22Rv1 (cell line): ENCODE measurements around the gene ODAD2.

Source experiments
- CTCF ChIP-seq: fragments of 450-650 bp; IDR thresholded peaks from 2 replicates; pipeline ENCODE4 v1.5.1; 2017; ENCODE audit warnings: mild to moderate bottlenecking
- ZFX ChIP-seq: fragments of 450-650 bp; IDR thresholded peaks from 2 replicates; pipeline ENCODE4 v1.6.1; 2017; ENCODE audit warnings: antibody characterized with exemption, borderline replicate concordance

DNA sequence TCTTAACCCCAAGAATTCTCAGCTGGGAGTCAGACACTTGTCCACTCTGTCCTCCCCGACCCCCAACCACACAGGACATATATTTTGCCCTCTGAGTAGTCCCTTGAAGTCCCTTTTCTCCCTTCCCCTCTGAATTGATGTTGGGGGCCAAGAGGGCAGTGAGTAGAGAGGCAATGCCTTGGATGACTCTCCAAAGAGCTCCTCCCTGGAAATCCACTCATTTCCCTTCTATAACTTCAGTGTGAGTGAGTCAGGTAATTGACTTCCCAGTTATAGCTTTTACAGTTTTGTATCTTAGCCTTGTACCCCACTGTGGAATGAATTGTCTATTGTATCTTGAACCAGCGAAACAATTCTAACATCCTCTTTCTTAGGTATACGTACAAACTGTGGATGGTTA, 9.2 kb upstream of the ODAD2 start:
- TF ChIP-seq CTCF = no peak
- no peak for TF ChIP-seq ZFX
